ENCODE data around the gene DOCK11.

DOCK11 gene

DNA sequence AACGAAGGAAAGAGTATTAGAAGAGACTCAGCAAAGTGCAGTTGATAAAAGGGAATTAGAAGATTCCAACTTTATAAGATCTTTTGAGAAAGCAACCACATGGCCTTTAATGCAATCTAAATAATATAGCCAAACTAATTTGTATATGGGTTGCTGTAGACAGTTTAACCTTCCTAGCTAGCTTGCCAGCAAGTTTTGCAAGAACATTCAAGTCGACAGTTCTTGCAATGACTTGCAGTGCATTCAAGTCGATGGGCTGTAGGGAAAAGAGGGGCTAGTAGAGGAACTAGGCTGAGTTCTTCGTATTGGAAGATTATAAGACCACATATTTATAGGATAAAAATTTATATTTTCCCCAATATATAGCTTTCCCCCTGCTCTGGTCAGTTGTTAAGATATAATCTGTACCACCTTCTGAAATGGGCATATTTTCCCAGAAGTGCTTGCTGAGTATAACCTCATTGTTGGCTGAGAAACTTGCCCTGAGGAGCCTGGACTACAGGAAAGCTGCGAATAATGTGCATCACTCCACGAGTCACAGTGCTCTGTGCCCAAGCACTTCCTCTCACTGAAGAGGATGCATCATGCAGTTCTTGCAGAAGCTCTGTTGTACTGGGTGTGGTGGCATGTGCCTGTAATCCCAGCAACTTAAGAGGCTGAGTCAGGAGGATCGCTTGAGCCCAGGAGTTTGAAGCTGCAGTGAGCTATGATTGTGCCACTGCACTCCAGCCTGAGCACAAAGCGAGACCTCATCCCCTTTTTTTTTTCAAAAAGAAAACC lies 56.7 kb downstream of the DOCK11 start:
- H3K4me1 Mint-ChIP-seq (ENCODE audit: low read depth in 2 of 2): peaks cover 3 to 10% of the 10 kb centered on the region in 2 donors
- H3K36me3 Mint-ChIP-seq (ENCODE audit: insufficient read depth): peaks cover 63% of the 10 kb centered on the region
- ATAC-seq (replicated peaks) (no peak), DNase-seq (no peak)
- no peak overlapping the region for H3K4me3 Mint-ChIP-seq
- H3K27ac Mint-ChIP-seq: peak overlapping the region; percentile 38 to 68
- H3K27me3 Mint-ChIP-seq: no peaks in the 10 kb centered on the region
- H3K9me3 Mint-ChIP-seq: no peaks in the 10 kb centered on the region

DNA sequence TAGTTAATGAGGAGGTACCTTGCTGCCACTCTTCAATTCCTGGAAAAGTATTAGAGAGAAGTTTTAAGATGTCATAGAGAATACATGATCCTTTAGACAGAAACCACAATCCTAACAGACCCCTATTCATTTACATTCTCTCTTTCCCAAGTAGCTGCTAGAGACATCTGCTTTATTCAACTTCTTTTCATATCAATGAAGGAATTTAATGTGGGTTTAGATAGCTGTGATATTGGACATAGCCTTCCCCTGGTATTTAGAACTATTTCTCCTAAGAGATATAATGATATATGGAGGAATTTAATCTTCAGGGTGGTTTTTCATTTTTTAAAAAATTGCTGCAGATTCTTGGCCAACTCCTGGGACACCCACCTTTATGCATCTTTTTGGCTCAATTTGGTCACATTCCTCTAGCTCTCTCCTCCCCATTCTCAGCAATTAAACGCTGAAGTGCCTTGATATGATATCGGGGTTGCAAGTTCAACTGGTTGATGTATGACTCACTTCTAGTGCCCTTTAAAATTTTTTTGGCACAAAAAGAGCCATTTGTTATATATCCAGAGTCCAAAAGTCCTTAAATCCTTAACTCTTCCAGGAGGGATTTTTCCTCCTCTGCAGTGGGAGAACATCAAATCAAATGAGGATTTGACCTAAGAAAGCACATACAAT lies 57.6 kb downstream of the DOCK11 start:
- peaks cover 3 to 10% of the 10 kb centered on the region in 2 donors for H3K4me1 Mint-ChIP-seq (ENCODE audit: low read depth in 2 of 2)
- no peak overlapping the region for H3K4me3 Mint-ChIP-seq
- peaks cover 60% of the 10 kb centered on the region for H3K36me3 Mint-ChIP-seq (ENCODE audit: insufficient read depth)
- H3K27ac Mint-ChIP-seq: peak overlapping the region in 1 of 2 donors; percentile 72
- H3K9me3 Mint-ChIP-seq: no peaks in the 10 kb centered on the region
- ATAC-seq (replicated peaks) (no peak), DNase-seq (no peak)
- no peaks in the 10 kb centered on the region for H3K27me3 Mint-ChIP-seq

DNA sequence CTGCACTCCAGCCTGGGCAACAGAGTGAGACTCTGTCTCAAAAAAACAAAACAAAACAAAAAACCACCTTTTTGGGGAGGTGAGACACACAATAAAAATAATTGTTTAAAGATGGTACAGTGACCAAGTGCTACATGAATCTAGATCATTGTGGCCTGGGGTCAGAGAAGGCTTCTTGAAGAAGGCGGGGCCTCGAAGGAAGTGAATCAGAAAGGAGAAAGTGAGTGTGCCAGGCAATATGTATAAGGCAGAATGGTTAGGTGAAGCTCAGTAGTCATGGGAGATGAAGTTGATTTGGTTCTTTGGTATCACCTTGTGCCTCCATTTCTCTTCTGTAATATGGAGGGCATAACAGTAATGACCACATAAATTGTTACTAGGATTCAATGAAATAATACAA lies 58.9 kb downstream of the DOCK11 start:
- Mint-ChIP-seq H3K4me1 (ENCODE audit: low read depth in 2 of 2) (peaks cover 3 to 10% of the 10 kb centered on the region in 2 donors), H3K4me3 (no peak overlapping the region), H3K27ac (peak overlapping the region; percentile 55 to 72), H3K36me3 (ENCODE audit: insufficient read depth) (peaks cover 53% of the 10 kb centered on the region), H3K27me3 (no peaks in the 10 kb centered on the region), H3K9me3 (no peaks in the 10 kb centered on the region)
- ATAC-seq (replicated peaks) (no peak), DNase-seq (no peak)

DNA sequence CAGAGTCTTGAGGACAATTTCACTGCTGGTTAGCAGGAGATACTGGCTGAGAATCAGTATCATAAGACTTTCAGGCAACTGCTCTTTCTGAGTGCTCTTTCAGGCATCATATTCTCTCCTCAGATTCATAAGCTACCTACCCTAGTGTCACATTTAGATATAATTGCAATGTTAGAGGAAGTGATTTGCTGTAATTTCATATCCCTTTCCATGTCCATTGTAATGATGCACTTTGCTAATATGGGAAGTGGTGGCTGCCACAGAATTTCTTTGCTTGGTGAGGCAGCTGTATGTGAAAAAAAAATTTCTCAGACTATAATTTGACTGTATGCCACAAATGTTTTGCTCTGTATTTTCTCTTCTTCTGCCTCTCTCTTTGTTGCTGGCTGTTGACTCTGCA lies 63.3 kb downstream of the DOCK11 start:
- Mint-ChIP-seq H3K9me3 (no peaks in the 10 kb centered on the region), H3K27me3 (no peaks in the 10 kb centered on the region), H3K36me3 (ENCODE audit: insufficient read depth) (peaks cover 38% of the 10 kb centered on the region), H3K27ac (peak overlapping the region in 1 of 2 donors; percentile 73), H3K4me3 (no peak overlapping the region), H3K4me1 (ENCODE audit: low read depth in 2 of 2) (peaks cover 12 to 16% of the 10 kb centered on the region in 2 donors)
- ATAC-seq (replicated peaks): no peak
- no peak for DNase-seq

DNA sequence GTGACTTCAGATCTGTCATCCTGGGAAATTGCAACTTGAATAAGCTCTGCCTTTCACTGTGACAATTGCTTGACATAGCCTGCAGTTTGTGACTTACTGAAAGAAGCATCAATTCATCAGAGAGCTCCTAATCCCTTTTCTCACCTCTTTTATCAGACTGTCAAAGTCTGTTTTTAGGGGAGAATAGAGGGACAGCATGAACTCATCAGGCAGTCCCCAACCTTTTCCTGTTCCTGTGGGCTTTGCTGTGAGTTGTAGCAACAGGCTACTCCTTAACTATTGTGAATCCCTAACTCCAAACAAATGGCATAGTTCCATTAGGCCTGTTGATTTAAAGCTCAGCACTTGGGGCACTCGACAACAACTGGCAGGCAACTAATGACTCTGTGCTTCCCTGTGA lies 64.9 kb downstream of the DOCK11 start:
- Mint-ChIP-seq H3K4me3 (no peak overlapping the region), H3K4me1 (ENCODE audit: low read depth in 2 of 2) (peaks cover 12 to 13% of the 10 kb centered on the region in 2 donors), H3K36me3 (ENCODE audit: insufficient read depth) (peaks cover 36% of the 10 kb centered on the region), H3K27ac (peak overlapping the region; percentile 10 to 12), H3K9me3 (no peaks in the 10 kb centered on the region), H3K27me3 (no peaks in the 10 kb centered on the region)
- DNase-seq (no peak), ATAC-seq (replicated peaks) (no peak)

DNA sequence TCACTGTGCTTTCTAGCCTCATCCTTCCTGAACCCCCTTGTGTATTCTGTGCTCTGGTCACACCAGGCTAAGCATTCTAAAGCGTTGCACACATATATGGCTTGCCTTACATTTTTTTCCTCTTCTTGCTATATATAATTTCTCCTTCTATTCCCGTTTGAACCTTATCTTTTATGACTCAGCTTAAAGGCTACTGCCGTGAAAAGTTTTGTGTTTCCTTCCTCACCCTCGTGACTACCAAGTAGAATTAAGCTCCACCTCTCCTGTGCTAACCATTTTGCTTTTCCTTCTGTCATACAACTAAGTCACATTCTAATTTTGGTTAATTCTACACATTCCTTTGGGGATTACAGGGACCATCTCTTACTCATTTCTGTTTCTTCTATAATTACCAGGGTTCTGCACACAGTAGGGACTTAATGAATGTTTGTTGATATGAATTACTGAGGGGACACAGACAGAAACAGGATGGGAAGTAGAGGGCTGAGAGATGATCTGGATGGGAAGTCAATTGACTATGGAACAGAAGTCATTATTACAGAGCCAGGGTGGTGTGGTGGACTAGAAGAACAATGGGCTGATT lies 67.1 kb downstream of the DOCK11 start:
- no peaks in the 10 kb centered on the region for H3K9me3 Mint-ChIP-seq
- no peaks in the 10 kb centered on the region for H3K27me3 Mint-ChIP-seq
- DNase-seq (no peak), ATAC-seq (replicated peaks) (no peak)
- peaks cover 33% of the 10 kb centered on the region for H3K36me3 Mint-ChIP-seq (ENCODE audit: insufficient read depth)
- H3K4me3 Mint-ChIP-seq: no peak overlapping the region
- peak overlapping the region; percentile 81 to 87 for H3K27ac Mint-ChIP-seq
- H3K4me1 Mint-ChIP-seq (ENCODE audit: low read depth in 2 of 2): peaks cover 6 to 10% of the 10 kb centered on the region in 2 donors

DNA sequence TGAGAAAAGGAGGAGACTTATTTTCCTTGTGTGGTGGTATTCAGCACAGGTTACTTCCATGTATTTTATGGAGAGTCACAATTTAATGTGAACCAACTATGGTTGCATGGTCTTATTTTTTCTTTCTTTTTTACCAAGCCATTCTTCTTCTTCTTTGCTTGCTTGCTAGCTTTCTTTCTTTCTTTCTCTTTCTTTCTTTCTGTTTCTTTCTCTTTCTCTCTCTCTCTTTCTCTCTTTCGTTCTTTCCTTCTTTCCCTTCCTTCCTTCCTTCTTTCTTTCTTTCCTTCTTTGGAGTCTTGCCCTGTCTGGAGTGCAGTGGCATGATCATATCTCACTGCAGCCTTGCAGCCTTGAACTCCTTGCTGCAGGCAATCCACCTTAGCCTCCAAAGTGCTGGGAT lies 68.9 kb downstream of the DOCK11 start:
- Mint-ChIP-seq H3K4me3 (no peak overlapping the region), H3K4me1 (ENCODE audit: low read depth in 2 of 2) (peaks cover 6 to 10% of the 10 kb centered on the region in 2 donors), H3K27me3 (no peaks in the 10 kb centered on the region), H3K9me3 (no peaks in the 10 kb centered on the region), H3K27ac (peak overlapping the region in 1 of 2 donors; percentile 85), H3K36me3 (ENCODE audit: insufficient read depth) (peaks cover 49% of the 10 kb centered on the region)
- ATAC-seq (replicated peaks) (no peak), DNase-seq (no peak)

DNA sequence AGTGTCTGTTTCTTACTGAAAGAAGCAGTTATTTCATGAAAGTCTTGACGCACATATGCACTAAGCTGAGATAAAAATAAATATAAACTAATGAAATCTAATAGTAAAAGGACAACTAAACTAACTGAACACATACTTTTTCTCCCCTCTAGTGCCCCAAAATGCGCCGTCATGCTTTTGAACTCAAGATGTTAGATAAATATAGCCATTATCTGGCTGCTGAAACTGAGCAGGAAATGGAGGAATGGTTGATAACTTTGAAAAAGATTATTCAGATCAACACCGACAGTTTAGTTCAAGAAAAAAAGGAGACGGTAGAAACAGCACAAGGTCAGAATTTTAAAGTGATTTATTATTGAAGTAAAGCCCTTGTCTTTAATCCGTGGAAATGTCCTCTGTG lies 70.2 kb downstream of the DOCK11 start:
- H3K36me3 Mint-ChIP-seq (ENCODE audit: insufficient read depth): peaks cover 61% of the 10 kb centered on the region
- DNase-seq (no peak), ATAC-seq (replicated peaks) (no peak)
- no peaks in the 10 kb centered on the region for H3K27me3 Mint-ChIP-seq
- no peaks in the 10 kb centered on the region for H3K9me3 Mint-ChIP-seq
- peaks cover 6 to 10% of the 10 kb centered on the region in 2 donors for H3K4me1 Mint-ChIP-seq (ENCODE audit: low read depth in 2 of 2)
- H3K4me3 Mint-ChIP-seq: no peak overlapping the region
- peak overlapping the region in 1 of 2 donors; percentile 44 for H3K27ac Mint-ChIP-seq

DNA sequence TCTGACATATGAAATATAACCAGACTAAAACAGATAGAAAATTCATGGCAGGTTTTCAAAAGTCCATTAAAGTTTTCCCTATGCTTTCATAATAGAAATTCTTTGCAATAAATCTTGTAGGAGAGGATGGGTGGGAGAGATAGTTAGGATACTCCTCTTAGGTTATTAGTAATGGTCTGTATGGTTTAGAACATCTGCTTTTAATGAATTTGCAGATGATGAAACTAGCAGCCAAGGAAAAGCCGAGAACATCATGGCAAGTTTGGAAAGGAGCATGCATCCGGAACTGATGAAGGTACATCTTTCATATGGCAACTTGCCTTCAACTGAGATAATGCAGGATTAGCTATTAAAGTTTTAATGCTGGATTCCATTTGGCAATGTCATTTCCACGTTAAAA lies 70.7 kb downstream of the DOCK11 start:
- peaks cover 6 to 10% of the 10 kb centered on the region in 2 donors for H3K4me1 Mint-ChIP-seq (ENCODE audit: low read depth in 2 of 2)
- DNase-seq (no peak), ATAC-seq (replicated peaks) (no peak)
- peak overlapping the region in 1 of 2 donors; percentile 44 for H3K27ac Mint-ChIP-seq
- no peak overlapping the region for H3K4me3 Mint-ChIP-seq
- H3K27me3 Mint-ChIP-seq: no peaks in the 10 kb centered on the region
- no peaks in the 10 kb centered on the region for H3K9me3 Mint-ChIP-seq
- peaks cover 66% of the 10 kb centered on the region for H3K36me3 Mint-ChIP-seq (ENCODE audit: insufficient read depth)

DNA sequence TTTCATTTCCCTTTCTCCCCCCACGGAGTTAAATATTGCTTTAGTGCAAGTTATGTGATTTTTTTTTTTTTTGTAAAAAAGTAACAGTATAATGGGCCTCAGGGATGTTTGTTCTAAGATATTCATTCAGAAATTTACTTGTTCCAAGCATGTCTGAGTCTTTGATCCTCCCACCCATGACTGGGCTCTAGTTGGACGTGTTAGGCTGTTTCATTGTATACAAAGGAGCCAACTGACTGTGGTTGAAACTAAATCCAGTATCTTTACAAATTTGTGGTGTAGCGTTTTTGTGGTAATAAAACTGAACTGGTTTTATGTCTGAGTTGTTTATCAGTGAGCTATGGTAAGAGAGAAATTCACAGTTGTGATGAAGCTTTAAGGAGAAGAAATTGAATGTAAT lies 74.1 kb downstream of the DOCK11 start:
- Mint-ChIP-seq H3K36me3 (ENCODE audit: insufficient read depth) (peaks cover 81% of the 10 kb centered on the region), H3K4me3 (no peak overlapping the region), H3K27me3 (no peaks in the 10 kb centered on the region), H3K4me1 (ENCODE audit: low read depth in 2 of 2) (no peaks in the 10 kb centered on the region), H3K9me3 (no peaks in the 10 kb centered on the region), H3K27ac (peak overlapping the region in 1 of 2 donors; percentile 41)
- DNase-seq: no peak
- ATAC-seq (replicated peaks): no peak

DNA sequence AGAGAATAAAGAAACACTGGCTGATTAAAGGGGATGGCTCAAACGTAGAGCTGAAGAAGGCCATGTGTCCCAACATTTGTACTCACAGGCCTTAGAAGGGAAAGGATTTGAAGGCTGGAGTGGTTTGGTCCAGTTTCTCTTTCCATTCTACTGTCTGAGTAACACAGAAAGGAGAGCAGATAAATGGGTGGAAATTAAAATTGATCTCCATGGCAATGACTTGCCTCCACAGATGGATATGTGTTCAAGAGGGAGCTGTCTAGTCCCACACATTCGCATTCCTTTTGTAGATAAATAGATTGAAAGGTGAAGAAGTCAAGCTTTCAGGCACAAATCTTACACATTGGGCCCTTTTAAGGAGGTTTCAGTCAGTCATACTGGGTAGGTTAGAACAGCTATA lies 74.6 kb downstream of the DOCK11 start:
- H3K4me3 Mint-ChIP-seq: no peak overlapping the region
- H3K36me3 Mint-ChIP-seq (ENCODE audit: insufficient read depth): peaks cover 78% of the 10 kb centered on the region
- H3K27ac Mint-ChIP-seq: peak overlapping the region in 1 of 2 donors; percentile 41
- DNase-seq (no peak), ATAC-seq (replicated peaks) (no peak)
- no peaks in the 10 kb centered on the region for H3K9me3 Mint-ChIP-seq
- H3K27me3 Mint-ChIP-seq: no peaks in the 10 kb centered on the region
- no peaks in the 10 kb centered on the region for H3K4me1 Mint-ChIP-seq (ENCODE audit: low read depth in 2 of 2)

DNA sequence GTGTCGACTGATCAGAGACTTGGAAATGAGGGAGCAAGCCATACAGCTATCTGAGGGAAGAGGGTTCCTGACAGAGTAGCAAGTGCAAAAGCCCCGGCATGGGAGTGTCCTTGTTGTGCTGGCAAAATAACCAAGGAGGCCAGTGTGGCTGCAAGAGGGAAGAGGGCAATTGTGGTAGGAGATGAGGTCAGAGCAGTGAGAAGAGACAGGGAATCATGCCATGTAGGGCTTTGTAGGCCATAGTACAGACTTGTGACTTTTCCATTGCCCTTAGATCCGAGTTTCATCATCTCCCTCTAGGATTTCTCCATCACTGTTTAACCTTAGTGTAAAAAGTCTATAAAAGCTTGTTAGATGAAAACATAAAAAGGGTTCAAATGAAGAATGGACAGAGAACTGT lies 76.2 kb downstream of the DOCK11 start:
- DNase-seq: no peak
- H3K9me3 Mint-ChIP-seq: no peaks in the 10 kb centered on the region
- H3K4me1 Mint-ChIP-seq (ENCODE audit: low read depth in 2 of 2): no peaks in the 10 kb centered on the region
- no peaks in the 10 kb centered on the region for H3K27me3 Mint-ChIP-seq
- H3K36me3 Mint-ChIP-seq (ENCODE audit: insufficient read depth): peaks cover 74% of the 10 kb centered on the region
- no peak overlapping the region for H3K4me3 Mint-ChIP-seq
- ATAC-seq (replicated peaks): no peak
- peak overlapping the region in 1 of 2 donors; percentile 74 for H3K27ac Mint-ChIP-seq

DNA sequence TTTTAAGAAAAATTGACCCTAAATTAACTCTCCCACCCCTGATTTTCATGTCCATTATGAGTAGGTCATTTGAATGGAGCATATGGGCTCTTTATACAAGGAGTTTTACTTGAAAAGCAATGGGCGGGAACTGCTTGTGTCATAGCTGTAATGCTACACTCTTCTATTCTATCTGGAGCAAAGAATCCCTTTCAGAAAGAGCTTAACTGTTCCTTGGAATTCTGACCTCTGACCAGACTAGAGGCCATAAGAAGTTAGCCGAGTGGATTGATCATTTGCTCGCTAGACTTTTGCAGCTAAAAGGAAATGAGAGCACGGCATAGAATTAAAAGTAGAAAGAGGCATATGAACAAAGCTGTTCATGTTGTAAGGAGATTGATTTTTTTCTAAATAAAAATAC lies 79.1 kb downstream of the DOCK11 start:
- no peak for ATAC-seq (replicated peaks)
- no peaks in the 10 kb centered on the region for H3K27me3 Mint-ChIP-seq
- no peak for DNase-seq
- peaks cover 64% of the 10 kb centered on the region for H3K36me3 Mint-ChIP-seq (ENCODE audit: insufficient read depth)
- no peaks in the 10 kb centered on the region for H3K9me3 Mint-ChIP-seq
- no peak overlapping the region for H3K27ac Mint-ChIP-seq
- no peak overlapping the region for H3K4me3 Mint-ChIP-seq
- H3K4me1 Mint-ChIP-seq (ENCODE audit: low read depth in 2 of 2): no peaks in the 10 kb centered on the region

DNA sequence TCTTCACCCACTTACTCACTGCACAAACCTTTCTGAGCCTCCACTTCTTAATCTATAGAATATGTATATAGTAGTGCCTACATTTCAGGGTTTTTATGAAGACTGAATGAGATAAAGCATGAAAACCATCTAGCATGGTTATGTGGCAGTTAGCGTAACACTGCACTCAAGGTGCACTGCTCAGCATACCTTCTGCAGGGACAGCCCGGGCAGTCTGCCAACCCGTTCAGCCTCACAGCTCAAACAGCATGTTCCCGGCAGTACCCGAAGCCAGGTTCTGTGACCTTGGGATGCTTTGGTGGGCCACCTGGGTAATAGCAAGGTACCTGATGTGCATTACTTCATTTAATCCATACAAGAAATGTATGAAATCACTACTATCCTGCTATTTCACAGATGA lies 81.4 kb downstream of the DOCK11 start:
- no peak for ATAC-seq (replicated peaks)
- no peak overlapping the region for H3K27ac Mint-ChIP-seq
- H3K4me1 Mint-ChIP-seq (ENCODE audit: low read depth in 2 of 2): no peaks in the 10 kb centered on the region
- peaks cover 62% of the 10 kb centered on the region for H3K36me3 Mint-ChIP-seq (ENCODE audit: insufficient read depth)
- DNase-seq: no peak
- H3K9me3 Mint-ChIP-seq: no peaks in the 10 kb centered on the region
- no peaks in the 10 kb centered on the region for H3K27me3 Mint-ChIP-seq
- no peak overlapping the region for H3K4me3 Mint-ChIP-seq

Data from effector memory CD8-positive, alpha-beta T cell (primary cell).